Activated CD8-positive, alpha-beta T cell treated with anti-CD3 and anti-CD28 coated beads, Interleukin-2, amount 10 ng/mL, durations not matched to agents 7 days and 5 days (primary cell): ENCODE data around the gene HP1BP3. TPM values are rescaled to one million over a fixed set of nuclear protein-coding genes. Genes with fewer than 3 reads are reported as not detected.

Experiments
- ATAC-seq: fragments of 150-1000 bp; cut with Tn5 transposase; one replicate; pipeline ENCODE4 v1.10.0; 2021; ENCODE audit warnings: moderate library complexity
- CTCF ChIA-PET: fragments of 350-600 bp; sonication (Branson Sonifier 250); formaldehyde crosslinking; loops from one replicate; lab custom pipeline; 2021; ENCODE audit warnings: antibody characterized with exemption; lab: Charles Lee
- POLR2A ChIA-PET: fragments of 350-600 bp; sonication (Branson Sonifier 250); formaldehyde crosslinking; loops from one replicate; lab custom pipeline; 2021; ENCODE audit warnings: antibody characterized with exemption; lab: Charles Lee
- DNase-seq: peaks from one replicate; pipeline ENCODE4 v3.0.0-alpha.2; 2020
- H3K27ac Mint-ChIP-seq: one replicate; pipeline ENCODE4 v1.8.0; 2021; ENCODE audit warnings: mild to moderate bottlenecking, mixed read lengths
- H3K27me3 Mint-ChIP-seq: one replicate; pipeline ENCODE4 v1.8.0; 2021; ENCODE audit warnings: low read depth, mixed read lengths
- H3K36me3 Mint-ChIP-seq: one replicate; pipeline ENCODE4 v1.8.0; 2021; ENCODE audit warnings: low read depth, mixed read lengths
- H3K4me1 Mint-ChIP-seq: one replicate; pipeline ENCODE4 v1.8.0; 2021; ENCODE audit warnings: low read depth, mixed read lengths
- H3K4me3 Mint-ChIP-seq: one replicate; pipeline ENCODE4 v1.8.0; 2021; ENCODE audit warnings: mild to moderate bottlenecking, mixed read lengths
- H3K9me3 Mint-ChIP-seq: one replicate; pipeline ENCODE4 v1.8.0; 2022; ENCODE audit warnings: mixed read lengths; ENCODE audit not compliant: insufficient read depth
- total RNA-seq, 2 experiments: library from RNA; stranded (reverse); gene quantifications; one replicate each; pipeline ENCODE4 v1.2.3, GENCODE V29; 2021

Gene HP1BP3
- total RNA-seq, 2 experiments from 2014 or later: 316 to 324 TPM

- Mint-ChIP-seq H3K4me1 (no peaks in the 10 kb centered on the region), H3K27ac (no peak overlapping the region), H3K4me3 (no peak overlapping the region), H3K36me3 (peaks cover 64% of the 10 kb centered on the region), H3K9me3 (no peaks in the 10 kb centered on the region), H3K27me3 (no peaks in the 10 kb centered on the region)
- ChIA-PET POLR2A (interaction anchor here (0.9 kb wide), 1 partner anchor 19 kb away, joined by 3 read pairs; no protein-coding TSS in a partner anchor), CTCF (interaction anchor here (0.6 to 1.3 kb wide), 3 partner anchors 12 to 428 kb away, joined by 3 to 5 read pairs (median 3); no protein-coding TSS in a partner anchor)
- ATAC-seq (no peak), DNase-seq (no peak)
Observed at GRCh38 chr1:20767271-20767670, 19.8 kb downstream of the HP1BP3 start.

- no peaks in the 10 kb centered on the region for H3K9me3 Mint-ChIP-seq
- no peak for ATAC-seq
- ChIA-PET CTCF (no interaction called here), POLR2A (no interaction called here)
- H3K27me3 Mint-ChIP-seq: no peaks in the 10 kb centered on the region
- H3K36me3 Mint-ChIP-seq: peaks cover 66% of the 10 kb centered on the region
- H3K27ac Mint-ChIP-seq: no peak overlapping the region
- no peaks in the 10 kb centered on the region for H3K4me1 Mint-ChIP-seq
- DNase-seq: no peak
- no peak overlapping the region for H3K4me3 Mint-ChIP-seq
Observed at GRCh38 chr1:20763417-20763816, 23.7 kb downstream of the HP1BP3 start.

GRCh38 chr1:20760322-20760721 is 26.8 kb downstream of the HP1BP3 start:
- no peaks in the 10 kb centered on the region for H3K9me3 Mint-ChIP-seq
- ChIA-PET POLR2A (no interaction called here), CTCF (no interaction called here)
- DNase-seq (no peak), ATAC-seq (no peak)
- H3K4me3 Mint-ChIP-seq: no peak overlapping the region
- H3K36me3 Mint-ChIP-seq: peaks cover 69% of the 10 kb centered on the region
- H3K27me3 Mint-ChIP-seq: no peaks in the 10 kb centered on the region
- H3K27ac Mint-ChIP-seq: no peak overlapping the region
- no peaks in the 10 kb centered on the region for H3K4me1 Mint-ChIP-seq

- H3K27me3 Mint-ChIP-seq: no peaks in the 10 kb centered on the region
- H3K36me3 Mint-ChIP-seq: peaks cover 51% of the 10 kb centered on the region
- peaks cover 8% of the 10 kb centered on the region for H3K4me1 Mint-ChIP-seq
- CTCF ChIA-PET: no interaction called here
- DNase-seq (no peak), ATAC-seq (no peak)
- no peaks in the 10 kb centered on the region for H3K9me3 Mint-ChIP-seq
- POLR2A ChIA-PET: no interaction called here
- H3K4me3 Mint-ChIP-seq: no peak overlapping the region
- H3K27ac Mint-ChIP-seq: no peak overlapping the region
Observed at GRCh38 chr1:20753589-20753988, 33.5 kb downstream of the HP1BP3 start.

- H3K4me3 Mint-ChIP-seq: no peak overlapping the region
- POLR2A ChIA-PET: no interaction called here
- no peaks in the 10 kb centered on the region for H3K27me3 Mint-ChIP-seq
- CTCF ChIA-PET: no interaction called here
- ATAC-seq: no peak
- H3K36me3 Mint-ChIP-seq: peaks cover 52% of the 10 kb centered on the region
- no peak overlapping the region for H3K27ac Mint-ChIP-seq
- H3K9me3 Mint-ChIP-seq: no peaks in the 10 kb centered on the region
- no peak for DNase-seq
- peaks cover 8% of the 10 kb centered on the region for H3K4me1 Mint-ChIP-seq
Observed at GRCh38 chr1:20751462-20751990, 35.6 kb downstream of the HP1BP3 start.

- POLR2A ChIA-PET: no interaction called here
- CTCF ChIA-PET: interaction anchor here (1.1 to 1.3 kb wide), 2 partner anchors 25 to 453 kb away, joined by 3 to 4 read pairs; no protein-coding TSS in a partner anchor
- Mint-ChIP-seq H3K27ac (no peak overlapping the region), H3K4me3 (no peak overlapping the region), H3K36me3 (peaks cover 71% of the 10 kb centered on the region), H3K9me3 (no peaks in the 10 kb centered on the region), H3K4me1 (no peaks in the 10 kb centered on the region), H3K27me3 (no peaks in the 10 kb centered on the region)
- DNase-seq (no peak), ATAC-seq (no peak)
Observed at GRCh38 chr1:20742671-20743070, 44.4 kb downstream of the HP1BP3 start.

- CTCF ChIA-PET: interaction anchor here (3.7 kb wide), 1 partner anchor 44 kb away, joined by 12 read pairs; no protein-coding TSS in a partner anchor
- ATAC-seq: no peak
- H3K9me3 Mint-ChIP-seq: no peaks in the 10 kb centered on the region
Observed at GRCh38 chr1:20740781-20741180, 46.3 kb downstream of the HP1BP3 start.

GRCh38 chr1:20739225-20739624 is 47.9 kb downstream of the HP1BP3 start:
- no peak for DNase-seq
- CTCF ChIA-PET: interaction anchor here (3.7 kb wide), 1 partner anchor 42 kb away, joined by 12 read pairs; no protein-coding TSS in a partner anchor
- peaks cover 55% of the 10 kb centered on the region for H3K36me3 Mint-ChIP-seq
- ATAC-seq: no peak
- H3K27ac Mint-ChIP-seq: no peak overlapping the region
- H3K9me3 Mint-ChIP-seq: no peaks in the 10 kb centered on the region
- POLR2A ChIA-PET: no interaction called here
- H3K4me1 Mint-ChIP-seq: no peaks in the 10 kb centered on the region
- no peaks in the 10 kb centered on the region for H3K27me3 Mint-ChIP-seq
- H3K4me3 Mint-ChIP-seq: no peak overlapping the region

More at GRCh38 chr1:20740781-20741180, 46.3 kb downstream of the HP1BP3 start:
- Mint-ChIP-seq H3K4me3 (no peak overlapping the region), H3K36me3 (peaks cover 68% of the 10 kb centered on the region), H3K27ac (no peak overlapping the region), H3K4me1 (no peaks in the 10 kb centered on the region), H3K27me3 (no peaks in the 10 kb centered on the region)
- DNase-seq: no peak
- POLR2A ChIA-PET: no interaction called here

- POLR2A ChIA-PET: no interaction called here
Observed at GRCh38 chr1:20735581-20736111, 51.5 kb downstream of the HP1BP3 start.

GRCh38 chr1:20733360-20733975 is 53.6 kb downstream of the HP1BP3 start:
- ATAC-seq (peak; percentile 20), DNase-seq (no peak)
- POLR2A ChIA-PET: no interaction called here
- H3K36me3 Mint-ChIP-seq: peaks cover 20% of the 10 kb centered on the region
- H3K9me3 Mint-ChIP-seq: no peaks in the 10 kb centered on the region
- H3K4me3 Mint-ChIP-seq: peak overlapping the region; percentile 76
- CTCF ChIA-PET: interaction anchor here (0.7 to 1.3 kb wide), 7 partner anchors 26 to 462 kb away, joined by 3 to 8 read pairs (median 3); no protein-coding TSS in a partner anchor
- no peak overlapping the region for H3K27ac Mint-ChIP-seq
- H3K27me3 Mint-ChIP-seq: peaks cover 27% of the 10 kb centered on the region
- H3K4me1 Mint-ChIP-seq: peaks cover 20% of the 10 kb centered on the region

More at GRCh38 chr1:20735581-20736111, 51.5 kb downstream of the HP1BP3 start:
- Mint-ChIP-seq H3K4me1 (peaks cover 16% of the 10 kb centered on the region), H3K36me3 (peaks cover 33% of the 10 kb centered on the region), H3K4me3 (no peak overlapping the region), H3K27me3 (peaks cover 13% of the 10 kb centered on the region), H3K9me3 (no peaks in the 10 kb centered on the region), H3K27ac (no peak overlapping the region)
- DNase-seq: no peak
- no peak for ATAC-seq
- CTCF ChIA-PET: interaction anchor here (0.6 to 1.1 kb wide), 2 partner anchors 39 to 460 kb away, joined by 3 to 4 read pairs; no protein-coding TSS in a partner anchor

- peaks cover 13% of the 10 kb centered on the region for H3K36me3 Mint-ChIP-seq
- ChIA-PET CTCF (interaction anchor here (0.7 to 1.3 kb wide), 2 partner anchors 36 to 463 kb away, joined by 3 to 5 read pairs; no protein-coding TSS in a partner anchor), POLR2A (interaction anchor here (1.0 to 1.5 kb wide), 2 partner anchors 36 to 54 kb away, joined by 3 to 4 read pairs; partner anchors contain the start of gene HP1BP3)
- H3K4me1 Mint-ChIP-seq: peaks cover 20% of the 10 kb centered on the region
- peaks cover 32% of the 10 kb centered on the region for H3K27me3 Mint-ChIP-seq
- DNase-seq (peak; percentile 81), ATAC-seq (peak; percentile 72)
- H3K4me3 Mint-ChIP-seq: peak within 1 kb of the TSS; percentile 76
- peak within 1 kb of the TSS; percentile 43 for H3K27ac Mint-ChIP-seq
- H3K9me3 Mint-ChIP-seq: no peaks in the 10 kb centered on the region
Observed at GRCh38 chr1:20732588-20733359, 54.3 kb downstream of the HP1BP3 start, which contains the start of gene SH2D5. Gene SH2D5, minus strand, starts transcription at chr1:20732703. Its CDS starts 4,659 bp downstream, at chr1:20728044.
